Measurements from ENCODE around the gene SLC12A1. TPM values are rescaled to one million over a fixed set of nuclear protein-coding genes. Genes with fewer than 3 reads are reported as not detected.

The SLC12A1 gene
- total RNA-seq, 4 donors from 2014 or later: not detected

DNA sequence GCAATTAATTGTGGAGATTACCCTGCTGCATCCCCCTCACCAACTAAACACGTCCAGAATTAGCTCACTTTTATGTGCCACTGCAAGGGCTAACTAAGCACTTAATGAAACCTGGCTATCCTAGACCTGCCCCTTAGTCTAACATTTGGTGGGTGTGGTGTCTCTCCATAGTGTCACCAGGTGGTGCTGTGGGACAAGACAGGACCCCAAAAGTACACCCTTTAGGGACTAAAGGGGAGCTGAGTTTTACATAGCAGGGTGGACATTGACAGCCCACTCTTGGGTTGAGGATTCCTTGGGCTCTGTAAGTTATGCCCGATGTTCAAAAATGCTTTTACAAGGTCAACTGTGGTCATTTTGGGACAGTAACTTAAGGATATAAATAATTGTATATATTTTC, 130.8 kb downstream of the SLC12A1 start:
- intact Hi-C loops (cut with DNase I): no loop called here
- 81% methylated on average over 2 of the region's 2 CpGs for WGBS

GRCh38 chr15:48337607-48338006, 131.5 kb downstream of the SLC12A1 start:
- Histone ChIP-seq H3K4me1 (peaks cover 3 to 6% (median 4%) of the 10 kb centered on the region in 4 donors), H3K36me3 (peaks cover 34 to 84% (median 51%) of the 10 kb centered on the region in 4 donors)

More for the DNA sequence above, 130.8 kb downstream of the SLC12A1 start:
- no peak overlapping the region for H3K4me3 ChIP-seq
- peaks cover 27 to 80% (median 47%) of the 10 kb centered on the region in 4 donors for H3K36me3 ChIP-seq
- no peaks in the 10 kb centered on the region for H3K27me3 ChIP-seq
- no peak for DNase-seq (ENCODE audit: extremely low spot score)
- no peaks in the 10 kb centered on the region for H3K9me3 ChIP-seq
- no peak overlapping the region for H3K27ac ChIP-seq (replicated peaks in 1 of 4)
- TF ChIP-seq EP300 (IDR thresholded peaks at IDR 0.05): no peak
- TF ChIP-seq POLR2AphosphoS5 (IDR thresholded peaks at IDR 0.05): no peak
- TF ChIP-seq, protein P1, sequence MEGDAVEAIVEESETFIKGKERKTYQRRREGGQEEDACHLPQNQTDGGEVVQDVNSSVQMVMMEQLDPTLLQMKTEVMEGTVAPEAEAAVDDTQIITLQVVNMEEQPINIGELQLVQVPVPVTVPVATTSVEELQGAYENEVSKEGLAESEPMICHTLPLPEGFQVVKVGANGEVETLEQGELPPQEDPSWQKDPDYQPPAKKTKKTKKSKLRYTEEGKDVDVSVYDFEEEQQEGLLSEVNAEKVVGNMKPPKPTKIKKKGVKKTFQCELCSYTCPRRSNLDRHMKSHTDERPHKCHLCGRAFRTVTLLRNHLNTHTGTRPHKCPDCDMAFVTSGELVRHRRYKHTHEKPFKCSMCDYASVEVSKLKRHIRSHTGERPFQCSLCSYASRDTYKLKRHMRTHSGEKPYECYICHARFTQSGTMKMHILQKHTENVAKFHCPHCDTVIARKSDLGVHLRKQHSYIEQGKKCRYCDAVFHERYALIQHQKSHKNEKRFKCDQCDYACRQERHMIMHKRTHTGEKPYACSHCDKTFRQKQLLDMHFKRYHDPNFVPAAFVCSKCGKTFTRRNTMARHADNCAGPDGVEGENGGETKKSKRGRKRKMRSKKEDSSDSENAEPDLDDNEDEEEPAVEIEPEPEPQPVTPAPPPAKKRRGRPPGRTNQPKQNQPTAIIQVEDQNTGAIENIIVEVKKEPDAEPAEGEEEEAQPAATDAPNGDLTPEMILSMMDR (IDR thresholded peaks at IDR 0.05): no peak
- no peak for TF ChIP-seq POLR2A (IDR thresholded peaks at IDR 0.05; ENCODE audit: low read depth)
- peaks cover 10 to 13% (median 11%) of the 10 kb centered on the region in 4 donors for H3K4me1 ChIP-seq

DNA sequence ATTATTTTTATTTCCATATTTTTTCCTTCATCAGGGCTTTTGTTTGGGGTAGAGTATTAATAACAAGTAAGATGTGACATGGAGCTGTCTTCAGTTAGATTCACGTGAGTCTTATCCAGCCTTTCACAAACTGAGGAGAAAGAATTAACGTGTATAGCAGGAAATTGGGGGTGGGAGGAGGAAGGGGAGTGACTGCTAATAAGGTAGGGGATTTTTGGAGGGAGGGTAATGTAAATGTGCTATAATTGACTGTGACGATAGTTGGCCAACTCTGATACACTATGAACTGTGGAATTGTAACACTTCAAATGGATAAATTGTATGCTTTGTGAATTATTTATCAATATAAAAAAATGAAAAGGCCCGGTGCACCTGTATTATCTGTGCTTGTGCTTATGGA, 134.0 kb downstream of the SLC12A1 start:
- TF ChIP-seq POLR2AphosphoS5 (IDR thresholded peaks at IDR 0.05) (no peak), EP300 (IDR thresholded peaks at IDR 0.05) (no peak), POLR2A (IDR thresholded peaks at IDR 0.05; ENCODE audit: low read depth) (no peak)
- TF ChIP-seq, protein P1 (IDR thresholded peaks at IDR 0.05): no peak
- no peak overlapping the region for H3K4me3 ChIP-seq
- peaks cover 32 to 80% (median 52%) of the 10 kb centered on the region in 4 donors for H3K36me3 ChIP-seq
- H3K4me1 ChIP-seq: no peaks in the 10 kb centered on the region
- no peak overlapping the region for H3K27ac ChIP-seq (replicated peaks in 1 of 4)
- intact Hi-C loops (cut with DNase I): no loop called here
- no peaks in the 10 kb centered on the region for H3K27me3 ChIP-seq
- 84% methylated on average over 4 of the region's 4 CpGs for WGBS
- H3K9me3 ChIP-seq: no peaks in the 10 kb centered on the region
- no peak for DNase-seq (ENCODE audit: extremely low spot score)

More at GRCh38 chr15:48337607-48338006, 131.5 kb downstream of the SLC12A1 start:
- Histone ChIP-seq H3K27me3 (no peaks in the 10 kb centered on the region), H3K27ac (replicated peaks in 1 of 4) (no peak overlapping the region), H3K4me3 (no peak overlapping the region), H3K9me3 (no peaks in the 10 kb centered on the region)
- intact Hi-C loops (cut with DNase I): no loop called here
- no peak for DNase-seq (ENCODE audit: extremely low spot score)
- TF ChIP-seq POLR2A (IDR thresholded peaks at IDR 0.05; ENCODE audit: low read depth) (no peak), EP300 (IDR thresholded peaks at IDR 0.05) (no peak), POLR2AphosphoS5 (IDR thresholded peaks at IDR 0.05) (no peak)
- TF ChIP-seq, protein P1 (IDR thresholded peaks at IDR 0.05): no peak
- 66% methylated on average over 1 of the region's 1 CpG for WGBS

GRCh38 chr15:48343865-48344264, 137.8 kb downstream of the SLC12A1 start:
- DNase-seq (ENCODE audit: extremely low spot score): no peak
- H3K4me3 ChIP-seq: no peak overlapping the region
- intact Hi-C loops (cut with DNase I): no loop called here
- 93% methylated on average over 6 of the region's 6 CpGs for WGBS
- H3K4me1 ChIP-seq: no peaks in the 10 kb centered on the region
- no peaks in the 10 kb centered on the region for H3K9me3 ChIP-seq
- no peaks in the 10 kb centered on the region for H3K27me3 ChIP-seq
- H3K36me3 ChIP-seq: peaks cover 17 to 47% (median 28%) of the 10 kb centered on the region in 4 donors
- TF ChIP-seq EP300 (IDR thresholded peaks at IDR 0.05) (no peak), POLR2A (IDR thresholded peaks at IDR 0.05; ENCODE audit: low read depth) (no peak), POLR2AphosphoS5 (IDR thresholded peaks at IDR 0.05) (no peak)
- TF ChIP-seq, protein P1 (IDR thresholded peaks at IDR 0.05): no peak
- H3K27ac ChIP-seq (replicated peaks in 1 of 4): no peak overlapping the region

DNA sequence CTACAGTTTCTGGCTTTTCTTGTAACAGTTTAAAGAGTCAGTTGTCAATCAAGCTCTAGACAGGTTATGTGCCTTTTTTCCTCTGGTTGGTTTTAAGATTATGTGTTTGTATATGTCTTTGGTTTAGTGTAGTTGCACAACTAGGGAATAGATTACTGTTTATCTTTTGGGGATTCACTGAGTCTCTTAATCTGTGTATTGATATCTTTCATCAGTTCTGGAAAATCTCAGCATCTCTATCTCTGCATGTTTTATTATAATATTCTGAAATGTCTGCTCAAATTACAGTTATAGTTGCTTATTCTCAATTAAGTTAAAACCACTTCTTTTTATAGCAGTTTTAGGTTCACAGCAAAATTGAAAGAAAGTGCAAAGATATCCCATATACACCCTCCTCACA, 139.4 kb downstream of the SLC12A1 start:
- Histone ChIP-seq H3K4me1 (no peaks in the 10 kb centered on the region), H3K27ac (replicated peaks in 1 of 4) (no peak overlapping the region), H3K36me3 (peaks cover 17 to 32% (median 24%) of the 10 kb centered on the region in 4 donors), H3K27me3 (no peaks in the 10 kb centered on the region), H3K9me3 (no peaks in the 10 kb centered on the region), H3K4me3 (no peak overlapping the region)
- no peak for TF ChIP-seq EP300 (IDR thresholded peaks at IDR 0.05)
- no peak for TF ChIP-seq POLR2A (IDR thresholded peaks at IDR 0.05; ENCODE audit: low read depth)
- no peak for TF ChIP-seq POLR2AphosphoS5 (IDR thresholded peaks at IDR 0.05)
- TF ChIP-seq, protein P1 (IDR thresholded peaks at IDR 0.05): no peak
- no peak for DNase-seq (ENCODE audit: extremely low spot score)
- intact Hi-C loops (cut with DNase I): no loop called here

Data from esophagus muscularis mucosa (tissue), 4 donors.